Keratinocyte (primary cell): ENCODE measurements around the gene ZC3H6. TPM values are rescaled to one million over a fixed set of nuclear protein-coding genes. Genes with fewer than 3 reads are reported as not detected.

Experiments used
- DNase-seq: peaks from one replicate; pipeline ENCODE4 v3.0.0-alpha.2; 2011; ENCODE audit warnings: low read depth, missing footprints, low spot score
- FAIRE-seq: peaks from 2 replicates; lab custom pipeline; 2011; peaks lifted over from hg19 to GRCh38; lab: Jason Lieb, UNC
- H2AFZ ChIP-seq: 2 replicates; pipeline ENCODE4 v1.6.0; 2012; ENCODE audit warnings: low read length, control low read depth, inconsistent platforms; ENCODE audit not compliant: control insufficient read depth
- H3K27ac ChIP-seq: 2 replicates; pipeline ENCODE4 v1.5.1; 2011; ENCODE audit warnings: low read length; ENCODE audit not compliant: control insufficient read depth, insufficient read depth
- H3K27me3 ChIP-seq: 3 replicates; pipeline ENCODE4 v1.6.0; 2011; ENCODE audit warnings: low read length; ENCODE audit not compliant: control insufficient read depth, insufficient read depth; ENCODE audit errors: extremely low read depth
- H3K36me3 ChIP-seq, 2 experiments: 2 replicates in 1 of 2; 3 replicates in 1 of 2; pipeline ENCODE4 v1.5.1; 2011; ENCODE audit warnings: low read length in 2 of 2, mild to moderate bottlenecking in 1 of 2; ENCODE audit not compliant: control insufficient read depth in 2 of 2, insufficient read depth in 2 of 2; ENCODE audit errors: extremely low read depth in 1 of 2
- H3K4me1 ChIP-seq: 3 replicates; pipeline ENCODE4 v1.5.1; 2011; ENCODE audit warnings: low read length; ENCODE audit not compliant: control insufficient read depth, insufficient read depth; ENCODE audit errors: extremely low read depth
- H3K4me2 ChIP-seq: 3 replicates; pipeline ENCODE4 v1.6.0; 2011; ENCODE audit warnings: low read depth, low read length; ENCODE audit not compliant: control insufficient read depth, insufficient read depth; ENCODE audit errors: extremely low read depth
- H3K4me3 ChIP-seq, 3 experiments: fragments of 200-600 bp in 1 of 3; sonication (generic) in 1 of 3; 2 replicates in 2 of 3; 3 replicates in 1 of 3; pipeline ENCODE4 v1.5.1; 2011 to 2016; ENCODE audit warnings: low read length in 3 of 3, mild to moderate bottlenecking in 3 of 3, control low read depth in 2 of 3, inconsistent platforms in 1 of 3, low read depth in 1 of 3, mixed read lengths in 1 of 3, mixed run types in 1 of 3, moderate library complexity in 1 of 3; ENCODE audit not compliant: control insufficient read depth in 2 of 3, insufficient read depth in 2 of 3; ENCODE audit errors: extremely low read depth in 1 of 3
- H3K79me2 ChIP-seq: 2 replicates; pipeline ENCODE4 v1.6.0; 2012; ENCODE audit warnings: low read length; ENCODE audit not compliant: control insufficient read depth, insufficient read depth
- H3K9ac ChIP-seq: 3 replicates; pipeline ENCODE4 v1.6.0; 2011; ENCODE audit warnings: low read length; ENCODE audit not compliant: control insufficient read depth, insufficient read depth; ENCODE audit errors: extremely low read depth
- H3K9me1 ChIP-seq: 3 replicates; pipeline ENCODE4 v1.6.0; 2011; ENCODE audit warnings: low read length; ENCODE audit not compliant: control insufficient read depth, insufficient read depth; ENCODE audit errors: extremely low read depth
- H3K9me3 ChIP-seq: 2 replicates; pipeline ENCODE4 v1.5.1; 2012; ENCODE audit warnings: low read depth, low read length; ENCODE audit not compliant: control insufficient read depth
- H4K20me1 ChIP-seq: 3 replicates; pipeline ENCODE4 v1.6.0; 2011; ENCODE audit warnings: low read length; ENCODE audit not compliant: control insufficient read depth, insufficient read depth; ENCODE audit errors: extremely low read depth
- CTCF ChIP-seq, 3 experiments: IDR thresholded peaks in 1 of 3; conservative IDR thresholded peaks in 1 of 3; optimal IDR thresholded peaks in 1 of 3; 2 replicates in 2 of 3; 3 replicates in 1 of 3; pipeline versions ENCODE3 to v1.5.1; 2011; ENCODE audit warnings: low read length in 3 of 3, mild to moderate bottlenecking in 3 of 3, moderate library complexity in 2 of 3, control low read depth in 1 of 3, inconsistent platforms in 1 of 3; ENCODE audit not compliant: insufficient read depth in 2 of 3; ENCODE audit errors: extremely low read depth in 1 of 3
- EZH2 ChIP-seq: IDR thresholded peaks from one replicate; pipeline ENCODE4 v1.6.1; 2012; ENCODE audit warnings: inconsistent platforms, mild to moderate bottlenecking, low read length, moderate library complexity
- dilution Hi-C: fragments of 300-500 bp; cut with MboI; formaldehyde crosslinking; loops from one replicate; pipeline ENCODE4 v1.7.0; 2020; ENCODE audit warnings: low sequenced_read_pairs; ENCODE audit not compliant: extremely low pct_ligation_motif_present
- polyA plus RNA-seq, 5 experiments: library from polyadenylated mRNA; depleted of rRNA in 3 of 5; stranded (reverse) in 3 of 5; stranded (forward) in 1 of 5; unstranded in 1 of 5; fragments of >200 nt; gene quantifications; 1 replicate in 1 of 5; 2 replicates in 3 of 5; 3 replicates in 1 of 5; pipeline versions ENCODE4 v1.2.1 to v1.2.3, GENCODE V29; 2011 to 2012; ENCODE audit warnings: missing spikeins in 2 of 5, low read depth in 1 of 5, low replicate concordance in 1 of 5

ZC3H6 gene
- polyA plus RNA-seq, 1 donor (not counting 4 experiments of a cell fraction or from before 2014, with no cell fraction given), result 0.75 TPM

GRCh38 chr2:112290088-112290487 is 14.7 kb downstream of the ZC3H6 start:
- FAIRE-seq, result no peak
- H3K27me3 ChIP-seq, result no peaks in the 10 kb centered on the region
- H3K27ac ChIP-seq, result no peak overlapping the region
- H3K4me1 ChIP-seq, result no peaks in the 10 kb centered on the region
- no peaks in the 10 kb centered on the region for H3K9me3 ChIP-seq
- dilution Hi-C loops, result no loop called here
- no peak for DNase-seq
- H3K4me3 ChIP-seq, result no peak overlapping the region
- no peaks in the 10 kb centered on the region for H3K36me3 ChIP-seq
- H4K20me1 ChIP-seq, result no peaks in the 10 kb centered on the region
- H3K79me2 ChIP-seq, result no peaks in the 10 kb centered on the region
- no peak overlapping the region for H3K4me2 ChIP-seq
- no peak overlapping the region for H3K9ac ChIP-seq
- no peak for TF ChIP-seq CTCF (optimal IDR thresholded peaks at IDR 0.05 in 1 of 3, IDR thresholded peaks at IDR 0.05 in 1 of 3, conservative IDR thresholded peaks at IDR 0.05 in 1 of 3; ENCODE audit: extremely low read depth in 1 of 3, insufficient read depth in 2 of 3, low read length in 3 of 3)
- no peak for TF ChIP-seq EZH2
- no peaks in the 10 kb centered on the region for H3K9me1 ChIP-seq
- H2AFZ ChIP-seq, result no peak overlapping the region

GRCh38 chr2:112290648-112291047 is 15.3 kb downstream of the ZC3H6 start:
- Histone ChIP-seq H3K9me1 (no peaks in the 10 kb centered on the region), H3K4me3 (no peak overlapping the region), H3K9me3 (no peaks in the 10 kb centered on the region), H3K79me2 (no peaks in the 10 kb centered on the region), H3K36me3 (no peaks in the 10 kb centered on the region), H3K27me3 (no peaks in the 10 kb centered on the region), H4K20me1 (no peaks in the 10 kb centered on the region), H3K4me2 (no peak overlapping the region), H2AFZ (no peak overlapping the region), H3K9ac (no peak overlapping the region), H3K4me1 (no peaks in the 10 kb centered on the region), H3K27ac (no peak overlapping the region)
- DNase-seq (no peak), FAIRE-seq (no peak)
- TF ChIP-seq EZH2, result no peak
- dilution Hi-C loops, result no loop called here
